Measurements from ENCODE around the gene CAMK1G. TPM values are rescaled to one million over a fixed set of nuclear protein-coding genes. Genes with fewer than 3 reads are reported as not detected.

Gene CAMK1G
- polyA plus RNA-seq, 3 donors: 5.6 to 6.3 (median 6.2) TPM

- DNase-seq (ENCODE audit: low read depth in 3 of 3, low spot score in 2 of 3): no peak
Observed at GRCh38 chr1:209595599-209596285, 12.2 kb downstream of the CAMK1G start.

DNA sequence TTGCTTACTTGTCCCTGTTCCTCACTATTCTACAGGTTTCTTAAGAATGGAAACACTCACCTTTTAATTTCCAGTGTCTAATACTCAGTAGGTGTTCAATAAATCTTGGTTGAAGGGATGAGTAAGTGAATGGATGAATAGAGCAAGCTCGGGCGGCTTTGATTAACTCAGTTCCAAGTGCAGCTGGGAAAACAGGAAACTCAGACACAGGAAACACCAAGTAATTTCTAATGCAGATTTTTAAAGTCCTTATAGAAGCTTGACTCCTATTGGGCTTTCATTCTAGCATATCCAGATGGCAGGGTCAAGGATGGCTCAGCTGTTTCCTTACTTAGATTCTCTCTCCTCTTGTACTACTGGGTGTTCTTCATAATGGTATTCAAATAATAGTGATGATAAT is 14.0 kb downstream of the CAMK1G start:
- no peak for DNase-seq (ENCODE audit: low read depth in 3 of 3, low spot score in 2 of 3)

DNA sequence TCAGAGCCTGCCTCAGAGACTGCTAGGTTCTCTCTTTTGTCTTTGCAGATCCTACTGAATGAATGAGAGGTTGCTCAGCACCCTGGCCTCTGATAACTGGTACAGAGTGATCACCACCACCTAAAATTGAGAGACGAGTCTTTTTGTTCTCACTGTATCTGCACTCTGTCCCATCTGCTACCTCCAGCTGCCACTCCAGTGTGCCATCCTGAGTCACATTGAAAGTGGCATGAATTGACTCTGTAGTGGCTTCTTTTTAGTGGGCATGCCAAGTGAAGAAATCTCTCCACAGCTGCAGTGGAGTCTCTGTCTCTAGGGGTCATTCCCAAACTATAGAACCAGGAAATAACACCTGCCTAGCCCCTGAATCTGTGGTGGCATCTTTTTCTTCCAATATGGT is 14.7 kb downstream of the CAMK1G start:
- DNase-seq (ENCODE audit: low read depth in 3 of 3, low spot score in 2 of 3): no peak

DNA sequence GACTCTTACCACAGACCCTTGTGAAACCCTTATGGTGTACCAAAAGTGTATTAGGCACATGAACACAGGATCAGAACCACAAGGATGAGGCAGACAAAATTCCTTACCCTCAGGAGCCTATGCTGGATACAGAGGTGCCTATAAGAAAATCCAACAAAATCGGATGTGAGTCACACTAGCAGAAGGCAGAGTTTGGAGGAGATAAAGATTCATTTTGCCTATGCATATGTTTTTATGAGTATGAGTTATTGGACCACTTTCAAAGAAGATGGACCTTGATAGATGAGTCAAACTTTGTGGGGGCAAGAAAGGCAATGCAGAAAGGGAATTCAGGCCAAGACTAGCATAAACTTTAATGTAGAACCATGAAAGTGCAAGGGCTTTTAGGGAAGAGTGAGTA is 17.0 kb downstream of the CAMK1G start:
- no peak for DNase-seq (ENCODE audit: low read depth in 3 of 3, low spot score in 2 of 3)

DNA sequence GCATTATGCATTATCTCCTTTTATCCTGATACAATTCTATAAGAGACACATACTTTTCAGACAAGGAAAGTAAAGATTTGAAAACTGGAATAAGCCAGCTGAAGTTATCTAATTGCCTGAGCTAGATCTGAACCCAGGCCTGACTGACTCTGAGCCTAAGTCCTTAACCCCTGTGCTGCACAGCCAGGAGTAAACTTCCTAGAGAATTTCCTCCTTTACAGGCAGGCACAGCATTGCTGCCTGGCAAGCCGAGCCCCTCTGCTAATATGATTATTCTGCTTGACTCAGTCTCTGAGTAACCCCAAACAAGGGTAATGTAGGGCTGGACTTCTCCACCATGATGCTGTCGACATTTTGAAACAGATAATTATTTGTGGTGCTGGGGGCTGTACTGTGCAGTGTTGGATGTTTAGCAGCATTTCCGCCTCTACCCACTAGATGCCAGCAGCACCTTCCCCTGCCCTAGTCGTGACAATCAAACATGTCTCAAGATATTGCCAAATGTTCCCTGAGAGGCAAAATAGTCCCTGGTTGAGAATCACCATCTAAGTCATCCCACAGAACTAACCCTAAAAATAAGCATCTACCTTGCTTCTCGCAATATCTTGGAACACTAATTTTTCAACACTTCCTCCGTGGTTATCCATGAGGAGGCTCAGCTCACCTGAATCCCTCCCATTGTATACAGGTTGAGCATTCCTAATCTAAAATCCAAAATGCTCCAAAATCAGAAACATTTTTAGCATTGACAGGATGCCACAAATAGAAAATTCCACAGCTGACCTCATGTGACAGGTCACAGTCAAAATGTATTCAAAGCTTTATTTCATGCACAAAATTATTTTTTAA is 18.5 kb downstream of the CAMK1G start:
- DNase-seq (ENCODE audit: low read depth in 3 of 3, low spot score in 2 of 3): no peak

GRCh38 chr1:209603877-209604276 is 20.4 kb downstream of the CAMK1G start:
- no peak for DNase-seq (ENCODE audit: low read depth in 3 of 3, low spot score in 2 of 3)

DNA sequence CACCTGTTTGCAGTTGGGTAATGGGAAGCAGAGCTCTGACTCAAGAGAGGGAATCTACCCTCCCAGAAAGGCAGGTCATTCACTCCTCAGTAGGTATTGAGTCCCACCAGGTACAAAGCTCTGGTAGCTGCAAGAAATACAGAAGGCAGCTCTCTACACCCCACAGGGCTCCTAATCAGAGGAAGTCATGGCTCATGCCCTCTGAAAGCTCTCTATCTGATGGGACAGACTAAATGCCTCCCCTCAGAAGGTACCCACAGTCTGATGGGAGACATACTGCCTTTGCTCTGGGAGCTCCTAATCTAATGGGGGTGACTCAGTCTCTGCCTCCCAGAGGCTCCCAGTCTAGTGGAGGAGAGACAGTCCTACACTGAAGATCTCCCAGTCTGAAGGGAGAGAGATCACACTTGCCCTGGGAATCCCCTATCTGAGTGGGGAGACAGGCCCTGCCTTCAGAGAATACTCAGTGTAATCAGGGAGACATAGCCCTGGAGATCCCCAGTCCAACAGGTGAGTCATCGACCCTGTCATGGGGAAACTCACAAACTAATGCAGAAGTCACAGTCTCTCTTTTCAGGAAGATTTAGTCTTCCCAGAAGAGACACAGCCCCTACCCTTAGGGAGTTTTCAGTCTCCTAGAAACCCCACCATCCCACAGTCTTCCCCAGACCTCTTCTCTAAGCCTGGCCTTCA is 23.7 kb downstream of the CAMK1G start:
- no peak for DNase-seq (ENCODE audit: low read depth in 3 of 3, low spot score in 2 of 3)

GRCh38 chr1:209607795-209608178 is 24.3 kb downstream of the CAMK1G start:
- DNase-seq (ENCODE audit: low read depth in 3 of 3, low spot score in 2 of 3): no peak

- no peak for DNase-seq (ENCODE audit: low read depth in 3 of 3, low spot score in 2 of 3)
Observed at GRCh38 chr1:209609041-209609790, 25.7 kb downstream of the CAMK1G start.

- DNase-seq (ENCODE audit: low read depth in 3 of 3, low spot score in 2 of 3): no peak
Observed at GRCh38 chr1:209609791-209610630, 26.5 kb downstream of the CAMK1G start.

GRCh38 chr1:209610631-209610905 is 27.1 kb downstream of the CAMK1G start:
- DNase-seq (ENCODE audit: low read depth in 3 of 3, low spot score in 2 of 3): no peak

GRCh38 chr1:209611771-209612570 is 28.5 kb downstream of the CAMK1G start:
- no peak for DNase-seq (ENCODE audit: low read depth in 3 of 3, low spot score in 2 of 3)

GRCh38 chr1:209612646-209613399 is 29.3 kb downstream of the CAMK1G start:
- DNase-seq (ENCODE audit: low read depth in 3 of 3, low spot score in 2 of 3): no peak

GRCh38 chr1:209613400-209614150 is 30.1 kb downstream of the CAMK1G start:
- DNase-seq (ENCODE audit: low read depth in 3 of 3, low spot score in 2 of 3): no peak

DNA sequence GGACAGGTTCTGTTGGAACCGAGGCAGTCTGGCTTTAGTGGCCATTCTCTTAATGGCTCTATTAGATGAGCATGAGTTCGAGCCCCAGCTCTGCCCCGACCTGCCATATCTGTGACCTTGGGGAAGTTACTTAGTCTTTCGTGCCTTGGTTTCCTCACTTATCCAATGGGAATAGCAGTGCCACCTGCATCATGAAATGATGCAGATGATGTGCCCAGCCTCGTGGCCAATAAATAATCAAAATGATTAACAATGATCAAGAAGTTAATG is 30.6 kb downstream of the CAMK1G start:
- no peak for DNase-seq (ENCODE audit: low read depth in 3 of 3, low spot score in 2 of 3)

GRCh38 chr1:209614906-209615305 is 31.4 kb downstream of the CAMK1G start:
- DNase-seq (ENCODE audit: low read depth in 3 of 3, low spot score in 2 of 3): no peak

DNA sequence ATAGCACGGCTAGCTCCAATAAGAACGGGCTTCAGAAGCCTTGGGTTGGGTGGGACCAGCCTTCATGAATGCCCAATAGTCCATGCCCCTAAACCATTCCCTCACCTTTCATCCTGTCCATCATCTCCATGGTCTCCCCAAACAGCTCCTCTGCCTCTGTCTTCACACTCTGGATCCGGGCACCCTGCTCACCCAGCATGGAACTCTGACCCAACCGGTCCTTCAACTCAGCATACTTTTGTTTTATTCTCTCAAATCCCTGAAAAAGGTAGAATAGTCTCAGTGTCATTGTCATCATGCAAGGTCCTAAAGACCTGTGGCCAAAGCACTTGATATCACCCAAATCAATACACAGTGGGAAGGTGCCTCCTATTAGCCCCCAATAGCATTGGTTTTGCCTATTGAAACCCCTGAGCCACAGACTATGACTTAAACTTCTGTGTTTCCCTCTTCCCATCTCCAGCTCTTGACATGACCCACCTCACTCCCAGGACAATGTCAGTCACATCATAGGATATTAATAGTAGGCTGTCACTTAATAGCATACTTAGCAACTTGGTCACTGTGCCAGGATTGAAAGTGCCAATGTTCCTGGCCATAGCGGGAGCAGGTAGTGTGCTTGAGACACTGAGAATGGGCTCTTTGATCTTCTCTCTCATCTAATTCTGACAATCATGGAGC is 33.0 kb downstream of the CAMK1G start:
- DNase-seq (ENCODE audit: low read depth in 3 of 3, low spot score in 2 of 3): no peak

Data from right renal cortex interstitium (tissue), 3 donors.